ENCODE data around the gene PROM1. TPM values are rescaled to one million over a fixed set of nuclear protein-coding genes. Genes with fewer than 3 reads are reported as not detected.

PROM1 gene
- total and polyA plus RNA-seq, 2 experiments from 2014 or later, result 36.6 to 66.6 TPM

DNA sequence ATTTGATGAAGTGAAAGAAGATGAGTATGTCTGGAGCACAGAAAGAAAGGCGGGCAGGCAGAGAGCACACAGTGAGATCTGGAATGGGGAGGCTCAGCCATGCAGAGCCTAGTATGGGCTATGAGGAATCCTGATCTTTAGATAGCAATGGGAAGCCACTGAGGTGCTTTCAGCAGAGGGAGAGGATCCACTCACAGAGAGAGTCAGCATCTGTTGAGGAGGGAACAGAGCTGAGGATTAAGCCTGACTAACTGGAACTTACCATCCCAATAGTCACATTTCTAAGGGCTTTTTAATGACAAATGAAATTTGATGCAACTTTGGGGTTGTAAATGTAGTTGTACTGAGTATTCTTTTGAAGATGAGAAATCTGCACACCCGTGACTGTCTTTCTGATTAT lies 100.2 kb downstream of the PROM1 start:
- Histone ChIP-seq H3K27ac (ENCODE audit: low read depth) (no peak overlapping the region), H4K20me1 (replicated peaks; ENCODE audit: insufficient read depth) (no peaks in the 10 kb centered on the region), H3K4me2 (no peak overlapping the region), H3K4me1 (ENCODE audit: insufficient read depth) (no peaks in the 10 kb centered on the region), H3F3A (replicated peaks; ENCODE audit: low read depth) (no peaks in the 10 kb centered on the region), H3K36me3 (ENCODE audit: insufficient read depth) (peaks cover 57% of the 10 kb centered on the region), H3K79me2 (replicated peaks; ENCODE audit: insufficient read depth) (no peaks in the 10 kb centered on the region), H3K4me3 (no peak overlapping the region), H2AFZ (no peak overlapping the region), H3K27me3 (ENCODE audit: insufficient read depth) (no peaks in the 10 kb centered on the region), H3K9me2 (ENCODE audit: insufficient read depth) (no peaks in the 10 kb centered on the region)
- 0 out of 2 replicates have a peak overlapping the region, but pooled peaks have one; percentile 45 for H3K27ac Mint-ChIP-seq
- peaks cover 8% of the 10 kb centered on the region; the same call in 2 of the 3 replicates for H3K4me1 Mint-ChIP-seq
- no peak for TF ChIP-seq EZH2phosphoT487 (IDR thresholded peaks at IDR 0.05; ENCODE audit: unreplicated experiment)
- TF ChIP-seq ZNF331 (CRISPR knock-in tag; IDR thresholded peaks at IDR 0.05; ENCODE audit: low read depth), result no peak
- TF ChIP-seq, protein P1, sequence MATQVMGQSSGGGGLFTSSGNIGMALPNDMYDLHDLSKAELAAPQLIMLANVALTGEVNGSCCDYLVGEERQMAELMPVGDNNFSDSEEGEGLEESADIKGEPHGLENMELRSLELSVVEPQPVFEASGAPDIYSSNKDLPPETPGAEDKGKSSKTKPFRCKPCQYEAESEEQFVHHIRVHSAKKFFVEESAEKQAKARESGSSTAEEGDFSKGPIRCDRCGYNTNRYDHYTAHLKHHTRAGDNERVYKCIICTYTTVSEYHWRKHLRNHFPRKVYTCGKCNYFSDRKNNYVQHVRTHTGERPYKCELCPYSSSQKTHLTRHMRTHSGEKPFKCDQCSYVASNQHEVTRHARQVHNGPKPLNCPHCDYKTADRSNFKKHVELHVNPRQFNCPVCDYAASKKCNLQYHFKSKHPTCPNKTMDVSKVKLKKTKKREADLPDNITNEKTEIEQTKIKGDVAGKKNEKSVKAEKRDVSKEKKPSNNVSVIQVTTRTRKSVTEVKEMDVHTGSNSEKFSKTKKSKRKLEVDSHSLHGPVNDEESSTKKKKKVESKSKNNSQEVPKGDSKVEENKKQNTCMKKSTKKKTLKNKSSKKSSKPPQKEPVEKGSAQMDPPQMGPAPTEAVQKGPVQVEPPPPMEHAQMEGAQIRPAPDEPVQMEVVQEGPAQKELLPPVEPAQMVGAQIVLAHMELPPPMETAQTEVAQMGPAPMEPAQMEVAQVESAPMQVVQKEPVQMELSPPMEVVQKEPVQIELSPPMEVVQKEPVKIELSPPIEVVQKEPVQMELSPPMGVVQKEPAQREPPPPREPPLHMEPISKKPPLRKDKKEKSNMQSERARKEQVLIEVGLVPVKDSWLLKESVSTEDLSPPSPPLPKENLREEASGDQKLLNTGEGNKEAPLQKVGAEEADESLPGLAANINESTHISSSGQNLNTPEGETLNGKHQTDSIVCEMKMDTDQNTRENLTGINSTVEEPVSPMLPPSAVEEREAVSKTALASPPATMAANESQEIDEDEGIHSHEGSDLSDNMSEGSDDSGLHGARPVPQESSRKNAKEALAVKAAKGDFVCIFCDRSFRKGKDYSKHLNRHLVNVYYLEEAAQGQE (IDR thresholded peaks at IDR 0.05; ENCODE audit: unreplicated experiment), result no peak
- TF ChIP-seq ZNF114 (CRISPR knock-in tag; IDR thresholded peaks at IDR 0.05), result no peak
- TF ChIP-seq, protein P2, sequence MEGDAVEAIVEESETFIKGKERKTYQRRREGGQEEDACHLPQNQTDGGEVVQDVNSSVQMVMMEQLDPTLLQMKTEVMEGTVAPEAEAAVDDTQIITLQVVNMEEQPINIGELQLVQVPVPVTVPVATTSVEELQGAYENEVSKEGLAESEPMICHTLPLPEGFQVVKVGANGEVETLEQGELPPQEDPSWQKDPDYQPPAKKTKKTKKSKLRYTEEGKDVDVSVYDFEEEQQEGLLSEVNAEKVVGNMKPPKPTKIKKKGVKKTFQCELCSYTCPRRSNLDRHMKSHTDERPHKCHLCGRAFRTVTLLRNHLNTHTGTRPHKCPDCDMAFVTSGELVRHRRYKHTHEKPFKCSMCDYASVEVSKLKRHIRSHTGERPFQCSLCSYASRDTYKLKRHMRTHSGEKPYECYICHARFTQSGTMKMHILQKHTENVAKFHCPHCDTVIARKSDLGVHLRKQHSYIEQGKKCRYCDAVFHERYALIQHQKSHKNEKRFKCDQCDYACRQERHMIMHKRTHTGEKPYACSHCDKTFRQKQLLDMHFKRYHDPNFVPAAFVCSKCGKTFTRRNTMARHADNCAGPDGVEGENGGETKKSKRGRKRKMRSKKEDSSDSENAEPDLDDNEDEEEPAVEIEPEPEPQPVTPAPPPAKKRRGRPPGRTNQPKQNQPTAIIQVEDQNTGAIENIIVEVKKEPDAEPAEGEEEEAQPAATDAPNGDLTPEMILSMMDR (conservative IDR thresholded peaks at IDR 0.05; ENCODE audit: low read depth in 2 of 2), result no peak
- no peak for TF ChIP-seq NANOG (IDR thresholded peaks at IDR 0.05; ENCODE audit: borderline replicate concordance)
- TF ChIP-seq CREB1 (CRISPR knock-in tag; IDR thresholded peaks at IDR 0.05; ENCODE audit: low read depth), result no peak
- TF ChIP-seq STAT1 (IDR thresholded peaks at IDR 0.05; ENCODE audit: unreplicated experiment), result no peak
- TF ChIP-seq EZH2 (IDR thresholded peaks at IDR 0.05; ENCODE audit: low read depth, unreplicated experiment), result no peak
- TF ChIP-seq, protein P3, sequence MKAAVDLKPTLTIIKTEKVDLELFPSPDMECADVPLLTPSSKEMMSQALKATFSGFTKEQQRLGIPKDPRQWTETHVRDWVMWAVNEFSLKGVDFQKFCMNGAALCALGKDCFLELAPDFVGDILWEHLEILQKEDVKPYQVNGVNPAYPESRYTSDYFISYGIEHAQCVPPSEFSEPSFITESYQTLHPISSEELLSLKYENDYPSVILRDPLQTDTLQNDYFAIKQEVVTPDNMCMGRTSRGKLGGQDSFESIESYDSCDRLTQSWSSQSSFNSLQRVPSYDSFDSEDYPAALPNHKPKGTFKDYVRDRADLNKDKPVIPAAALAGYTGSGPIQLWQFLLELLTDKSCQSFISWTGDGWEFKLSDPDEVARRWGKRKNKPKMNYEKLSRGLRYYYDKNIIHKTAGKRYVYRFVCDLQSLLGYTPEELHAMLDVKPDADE (IDR thresholded peaks at IDR 0.05), result no peak
- TF ChIP-seq JUNB (IDR thresholded peaks at IDR 0.05; ENCODE audit: unreplicated experiment), result no peak
- TF ChIP-seq, protein P4, sequence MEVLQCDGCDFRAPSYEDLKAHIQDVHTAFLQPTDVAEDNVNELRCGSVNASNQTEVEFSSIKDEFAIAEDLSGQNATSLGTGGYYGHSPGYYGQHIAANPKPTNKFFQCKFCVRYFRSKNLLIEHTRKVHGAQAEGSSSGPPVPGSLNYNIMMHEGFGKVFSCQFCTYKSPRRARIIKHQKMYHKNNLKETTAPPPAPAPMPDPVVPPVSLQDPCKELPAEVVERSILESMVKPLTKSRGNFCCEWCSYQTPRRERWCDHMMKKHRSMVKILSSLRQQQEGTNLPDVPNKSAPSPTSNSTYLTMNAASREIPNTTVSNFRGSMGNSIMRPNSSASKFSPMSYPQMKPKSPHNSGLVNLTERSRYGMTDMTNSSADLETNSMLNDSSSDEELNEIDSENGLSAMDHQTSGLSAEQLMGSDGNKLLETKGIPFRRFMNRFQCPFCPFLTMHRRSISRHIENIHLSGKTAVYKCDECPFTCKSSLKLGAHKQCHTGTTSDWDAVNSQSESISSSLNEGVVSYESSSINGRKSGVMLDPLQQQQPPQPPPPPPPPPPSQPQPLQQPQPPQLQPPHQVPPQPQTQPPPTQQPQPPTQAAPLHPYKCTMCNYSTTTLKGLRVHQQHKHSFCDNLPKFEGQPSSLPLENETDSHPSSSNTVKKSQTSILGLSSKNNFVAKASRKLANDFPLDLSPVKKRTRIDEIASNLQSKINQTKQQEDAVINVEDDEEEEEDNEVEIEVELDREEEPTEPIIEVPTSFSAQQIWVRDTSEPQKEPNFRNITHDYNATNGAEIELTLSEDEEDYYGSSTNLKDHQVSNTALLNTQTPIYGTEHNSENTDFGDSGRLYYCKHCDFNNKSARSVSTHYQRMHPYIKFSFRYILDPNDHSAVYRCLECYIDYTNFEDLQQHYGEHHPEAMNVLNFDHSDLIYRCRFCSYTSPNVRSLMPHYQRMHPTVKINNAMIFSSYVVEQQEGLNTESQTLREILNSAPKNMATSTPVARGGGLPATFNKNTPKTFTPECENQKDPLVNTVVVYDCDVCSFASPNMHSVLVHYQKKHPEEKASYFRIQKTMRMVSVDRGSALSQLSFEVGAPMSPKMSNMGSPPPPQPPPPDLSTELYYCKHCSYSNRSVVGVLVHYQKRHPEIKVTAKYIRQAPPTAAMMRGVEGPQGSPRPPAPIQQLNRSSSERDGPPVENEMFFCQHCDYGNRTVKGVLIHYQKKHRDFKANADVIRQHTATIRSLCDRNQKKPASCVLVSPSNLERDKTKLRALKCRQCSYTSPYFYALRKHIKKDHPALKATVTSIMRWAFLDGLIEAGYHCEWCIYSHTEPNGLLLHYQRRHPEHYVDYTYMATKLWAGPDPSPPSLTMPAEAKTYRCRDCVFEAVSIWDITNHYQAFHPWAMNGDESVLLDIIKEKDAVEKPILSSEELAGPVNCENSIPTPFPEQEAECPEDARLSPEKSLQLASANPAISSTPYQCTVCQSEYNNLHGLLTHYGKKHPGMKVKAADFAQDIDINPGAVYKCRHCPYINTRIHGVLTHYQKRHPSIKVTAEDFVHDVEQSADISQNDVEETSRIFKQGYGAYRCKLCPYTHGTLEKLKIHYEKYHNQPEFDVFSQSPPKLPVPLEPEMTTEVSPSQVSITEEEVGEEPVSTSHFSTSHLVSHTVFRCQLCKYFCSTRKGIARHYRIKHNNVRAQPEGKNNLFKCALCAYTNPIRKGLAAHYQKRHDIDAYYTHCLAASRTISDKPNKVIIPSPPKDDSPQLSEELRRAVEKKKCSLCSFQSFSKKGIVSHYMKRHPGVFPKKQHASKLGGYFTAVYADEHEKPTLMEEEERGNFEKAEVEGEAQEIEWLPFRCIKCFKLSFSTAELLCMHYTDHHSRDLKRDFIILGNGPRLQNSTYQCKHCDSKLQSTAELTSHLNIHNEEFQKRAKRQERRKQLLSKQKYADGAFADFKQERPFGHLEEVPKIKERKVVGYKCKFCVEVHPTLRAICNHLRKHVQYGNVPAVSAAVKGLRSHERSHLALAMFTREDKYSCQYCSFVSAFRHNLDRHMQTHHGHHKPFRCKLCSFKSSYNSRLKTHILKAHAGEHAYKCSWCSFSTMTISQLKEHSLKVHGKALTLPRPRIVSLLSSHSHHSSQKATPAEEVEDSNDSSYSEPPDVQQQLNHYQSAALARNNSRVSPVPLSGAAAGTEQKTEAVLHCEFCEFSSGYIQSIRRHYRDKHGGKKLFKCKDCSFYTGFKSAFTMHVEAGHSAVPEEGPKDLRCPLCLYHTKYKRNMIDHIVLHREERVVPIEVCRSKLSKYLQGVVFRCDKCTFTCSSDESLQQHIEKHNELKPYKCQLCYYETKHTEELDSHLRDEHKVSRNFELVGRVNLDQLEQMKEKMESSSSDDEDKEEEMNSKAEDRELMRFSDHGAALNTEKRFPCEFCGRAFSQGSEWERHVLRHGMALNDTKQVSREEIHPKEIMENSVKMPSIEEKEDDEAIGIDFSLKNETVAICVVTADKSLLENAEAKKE (CRISPR knock-in tag; IDR thresholded peaks at IDR 0.05), result no peak
- no peak for TF ChIP-seq POLR2AphosphoS5 (IDR thresholded peaks at IDR 0.05; ENCODE audit: low read depth)
- no peak overlapping the region for H3K4me3 Mint-ChIP-seq
- peaks cover 89% of the 10 kb centered on the region for H3K36me3 Mint-ChIP-seq (ENCODE audit: low read depth)
- ATAC-seq, result no peak
- H3K27me3 Mint-ChIP-seq (ENCODE audit: insufficient read depth, low read depth, poor library complexity), result peaks cover 3% of the 10 kb centered on the region
- 0 out of 3 replicates have a peak, but pooled peaks cover 6% of the 10 kb centered on the region for H3K9me3 Mint-ChIP-seq
- DNase-seq (ENCODE audit: low spot score), result no peak
